Measurements from ENCODE around the gene RPL36. TPM values are rescaled to one million over a fixed set of nuclear protein-coding genes. Genes with fewer than 3 reads are reported as not detected.

RPL36 gene
- total and polyA plus RNA-seq, 2 experiments from 2014 or later = 895 to 3,204 TPM

DNA sequence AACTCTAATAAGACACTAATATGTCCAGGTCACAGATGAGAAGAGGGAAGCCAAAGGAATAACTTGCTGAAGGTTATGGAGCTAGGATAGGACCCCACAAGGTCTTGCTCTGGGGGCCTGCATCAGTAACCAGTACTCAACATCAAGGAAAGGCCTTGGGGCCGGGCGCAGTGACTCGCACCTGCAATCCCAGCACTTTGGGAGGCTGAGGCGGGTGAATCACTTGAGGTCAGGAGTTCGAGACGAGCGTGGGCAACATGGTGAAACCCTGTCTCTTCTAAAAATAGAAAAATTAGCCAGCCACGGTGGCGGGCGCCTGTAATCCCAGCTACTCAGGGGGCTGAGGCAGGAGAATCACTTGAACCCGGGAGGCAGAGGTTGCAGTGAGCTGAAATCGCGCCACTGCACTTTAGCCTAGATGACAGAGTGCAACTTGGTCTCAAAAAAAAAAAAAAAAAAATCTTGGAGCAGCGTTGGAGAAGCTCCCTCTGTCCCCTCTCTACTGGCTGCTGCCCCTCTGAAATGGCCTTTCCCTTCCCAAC lies 28.0 kb downstream of the RPL36 start (continued):
- TF ChIP-seq, protein P1, sequence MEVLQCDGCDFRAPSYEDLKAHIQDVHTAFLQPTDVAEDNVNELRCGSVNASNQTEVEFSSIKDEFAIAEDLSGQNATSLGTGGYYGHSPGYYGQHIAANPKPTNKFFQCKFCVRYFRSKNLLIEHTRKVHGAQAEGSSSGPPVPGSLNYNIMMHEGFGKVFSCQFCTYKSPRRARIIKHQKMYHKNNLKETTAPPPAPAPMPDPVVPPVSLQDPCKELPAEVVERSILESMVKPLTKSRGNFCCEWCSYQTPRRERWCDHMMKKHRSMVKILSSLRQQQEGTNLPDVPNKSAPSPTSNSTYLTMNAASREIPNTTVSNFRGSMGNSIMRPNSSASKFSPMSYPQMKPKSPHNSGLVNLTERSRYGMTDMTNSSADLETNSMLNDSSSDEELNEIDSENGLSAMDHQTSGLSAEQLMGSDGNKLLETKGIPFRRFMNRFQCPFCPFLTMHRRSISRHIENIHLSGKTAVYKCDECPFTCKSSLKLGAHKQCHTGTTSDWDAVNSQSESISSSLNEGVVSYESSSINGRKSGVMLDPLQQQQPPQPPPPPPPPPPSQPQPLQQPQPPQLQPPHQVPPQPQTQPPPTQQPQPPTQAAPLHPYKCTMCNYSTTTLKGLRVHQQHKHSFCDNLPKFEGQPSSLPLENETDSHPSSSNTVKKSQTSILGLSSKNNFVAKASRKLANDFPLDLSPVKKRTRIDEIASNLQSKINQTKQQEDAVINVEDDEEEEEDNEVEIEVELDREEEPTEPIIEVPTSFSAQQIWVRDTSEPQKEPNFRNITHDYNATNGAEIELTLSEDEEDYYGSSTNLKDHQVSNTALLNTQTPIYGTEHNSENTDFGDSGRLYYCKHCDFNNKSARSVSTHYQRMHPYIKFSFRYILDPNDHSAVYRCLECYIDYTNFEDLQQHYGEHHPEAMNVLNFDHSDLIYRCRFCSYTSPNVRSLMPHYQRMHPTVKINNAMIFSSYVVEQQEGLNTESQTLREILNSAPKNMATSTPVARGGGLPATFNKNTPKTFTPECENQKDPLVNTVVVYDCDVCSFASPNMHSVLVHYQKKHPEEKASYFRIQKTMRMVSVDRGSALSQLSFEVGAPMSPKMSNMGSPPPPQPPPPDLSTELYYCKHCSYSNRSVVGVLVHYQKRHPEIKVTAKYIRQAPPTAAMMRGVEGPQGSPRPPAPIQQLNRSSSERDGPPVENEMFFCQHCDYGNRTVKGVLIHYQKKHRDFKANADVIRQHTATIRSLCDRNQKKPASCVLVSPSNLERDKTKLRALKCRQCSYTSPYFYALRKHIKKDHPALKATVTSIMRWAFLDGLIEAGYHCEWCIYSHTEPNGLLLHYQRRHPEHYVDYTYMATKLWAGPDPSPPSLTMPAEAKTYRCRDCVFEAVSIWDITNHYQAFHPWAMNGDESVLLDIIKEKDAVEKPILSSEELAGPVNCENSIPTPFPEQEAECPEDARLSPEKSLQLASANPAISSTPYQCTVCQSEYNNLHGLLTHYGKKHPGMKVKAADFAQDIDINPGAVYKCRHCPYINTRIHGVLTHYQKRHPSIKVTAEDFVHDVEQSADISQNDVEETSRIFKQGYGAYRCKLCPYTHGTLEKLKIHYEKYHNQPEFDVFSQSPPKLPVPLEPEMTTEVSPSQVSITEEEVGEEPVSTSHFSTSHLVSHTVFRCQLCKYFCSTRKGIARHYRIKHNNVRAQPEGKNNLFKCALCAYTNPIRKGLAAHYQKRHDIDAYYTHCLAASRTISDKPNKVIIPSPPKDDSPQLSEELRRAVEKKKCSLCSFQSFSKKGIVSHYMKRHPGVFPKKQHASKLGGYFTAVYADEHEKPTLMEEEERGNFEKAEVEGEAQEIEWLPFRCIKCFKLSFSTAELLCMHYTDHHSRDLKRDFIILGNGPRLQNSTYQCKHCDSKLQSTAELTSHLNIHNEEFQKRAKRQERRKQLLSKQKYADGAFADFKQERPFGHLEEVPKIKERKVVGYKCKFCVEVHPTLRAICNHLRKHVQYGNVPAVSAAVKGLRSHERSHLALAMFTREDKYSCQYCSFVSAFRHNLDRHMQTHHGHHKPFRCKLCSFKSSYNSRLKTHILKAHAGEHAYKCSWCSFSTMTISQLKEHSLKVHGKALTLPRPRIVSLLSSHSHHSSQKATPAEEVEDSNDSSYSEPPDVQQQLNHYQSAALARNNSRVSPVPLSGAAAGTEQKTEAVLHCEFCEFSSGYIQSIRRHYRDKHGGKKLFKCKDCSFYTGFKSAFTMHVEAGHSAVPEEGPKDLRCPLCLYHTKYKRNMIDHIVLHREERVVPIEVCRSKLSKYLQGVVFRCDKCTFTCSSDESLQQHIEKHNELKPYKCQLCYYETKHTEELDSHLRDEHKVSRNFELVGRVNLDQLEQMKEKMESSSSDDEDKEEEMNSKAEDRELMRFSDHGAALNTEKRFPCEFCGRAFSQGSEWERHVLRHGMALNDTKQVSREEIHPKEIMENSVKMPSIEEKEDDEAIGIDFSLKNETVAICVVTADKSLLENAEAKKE (CRISPR knock-in tag; IDR thresholded peaks at IDR 0.05) = no peak
- TF ChIP-seq ZNF114 (CRISPR knock-in tag; IDR thresholded peaks at IDR 0.05) = no peak
- no peak for TF ChIP-seq JUNB (IDR thresholded peaks at IDR 0.05; ENCODE audit: unreplicated experiment)

DNA sequence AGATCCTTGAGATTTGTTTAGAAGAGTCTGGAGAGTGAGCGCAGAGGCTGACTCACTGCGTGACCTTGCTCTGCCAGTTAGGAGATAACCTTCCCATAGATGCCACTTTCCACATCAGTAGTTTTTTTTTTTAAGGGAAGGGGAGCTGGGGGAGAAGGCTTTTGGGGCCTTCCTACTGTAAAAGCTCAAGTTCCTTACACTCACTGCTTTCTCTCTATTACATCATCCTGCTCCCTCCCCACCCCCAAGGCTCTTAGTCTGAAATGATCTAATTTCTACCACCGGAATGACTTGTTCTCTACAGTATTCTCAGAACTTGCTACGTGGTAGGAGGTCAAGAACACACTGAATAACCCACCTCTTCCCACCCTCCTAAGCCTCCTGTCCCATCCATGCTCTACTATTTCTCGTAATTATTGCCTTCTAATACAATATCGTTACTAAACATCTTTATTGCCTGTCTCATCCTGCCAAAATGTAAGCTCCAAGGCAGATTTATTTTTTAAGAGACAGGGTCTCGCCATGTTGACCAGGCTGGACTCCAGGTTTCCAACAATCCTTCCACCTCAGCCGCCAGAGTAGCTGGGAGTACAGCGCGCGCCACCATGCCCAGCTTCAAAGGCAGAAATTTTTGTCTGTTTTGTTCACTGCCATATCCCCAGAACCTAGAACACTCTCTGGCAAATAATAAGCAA lies 28.6 kb downstream of the RPL36 start:
- Mint-ChIP-seq H3K27me3 (ENCODE audit: insufficient read depth, low read depth, poor library complexity) (peaks cover 22% of the 10 kb centered on the region), H3K4me3 (peak overlapping the region; percentile 98), H3K9me3 (no peaks in the 10 kb centered on the region), H3K27ac (peak overlapping the region; percentile 98), H3K36me3 (ENCODE audit: low read depth) (peaks cover 40% of the 10 kb centered on the region), H3K4me1 (peaks cover 15% of the 10 kb centered on the region)
- Histone ChIP-seq H3K4me2 (peak overlapping the region; percentile 99), H3K4me1 (ENCODE audit: insufficient read depth) (peaks cover 8% of the 10 kb centered on the region), H2AFZ (no peak overlapping the region), H3K27me3 (ENCODE audit: insufficient read depth) (no peaks in the 10 kb centered on the region), H3K79me2 (replicated peaks; ENCODE audit: insufficient read depth) (peaks cover 56% of the 10 kb centered on the region), H3F3A (replicated peaks; ENCODE audit: low read depth) (0 out of 2 replicates have a peak, but pooled peaks cover 5% of the 10 kb centered on the region), H3K27ac (ENCODE audit: low read depth) (peak overlapping the region; percentile 89), H3K36me3 (ENCODE audit: insufficient read depth) (peaks cover 4% of the 10 kb centered on the region), H3K4me3 (peak overlapping the region; percentile 88), H3K9me2 (ENCODE audit: insufficient read depth) (no peaks in the 10 kb centered on the region), H4K20me1 (replicated peaks; ENCODE audit: insufficient read depth) (peaks cover 27% of the 10 kb centered on the region)
- DNase-seq (ENCODE audit: low spot score) (no peak), ATAC-seq (no peak)
- TF ChIP-seq, protein P2, sequence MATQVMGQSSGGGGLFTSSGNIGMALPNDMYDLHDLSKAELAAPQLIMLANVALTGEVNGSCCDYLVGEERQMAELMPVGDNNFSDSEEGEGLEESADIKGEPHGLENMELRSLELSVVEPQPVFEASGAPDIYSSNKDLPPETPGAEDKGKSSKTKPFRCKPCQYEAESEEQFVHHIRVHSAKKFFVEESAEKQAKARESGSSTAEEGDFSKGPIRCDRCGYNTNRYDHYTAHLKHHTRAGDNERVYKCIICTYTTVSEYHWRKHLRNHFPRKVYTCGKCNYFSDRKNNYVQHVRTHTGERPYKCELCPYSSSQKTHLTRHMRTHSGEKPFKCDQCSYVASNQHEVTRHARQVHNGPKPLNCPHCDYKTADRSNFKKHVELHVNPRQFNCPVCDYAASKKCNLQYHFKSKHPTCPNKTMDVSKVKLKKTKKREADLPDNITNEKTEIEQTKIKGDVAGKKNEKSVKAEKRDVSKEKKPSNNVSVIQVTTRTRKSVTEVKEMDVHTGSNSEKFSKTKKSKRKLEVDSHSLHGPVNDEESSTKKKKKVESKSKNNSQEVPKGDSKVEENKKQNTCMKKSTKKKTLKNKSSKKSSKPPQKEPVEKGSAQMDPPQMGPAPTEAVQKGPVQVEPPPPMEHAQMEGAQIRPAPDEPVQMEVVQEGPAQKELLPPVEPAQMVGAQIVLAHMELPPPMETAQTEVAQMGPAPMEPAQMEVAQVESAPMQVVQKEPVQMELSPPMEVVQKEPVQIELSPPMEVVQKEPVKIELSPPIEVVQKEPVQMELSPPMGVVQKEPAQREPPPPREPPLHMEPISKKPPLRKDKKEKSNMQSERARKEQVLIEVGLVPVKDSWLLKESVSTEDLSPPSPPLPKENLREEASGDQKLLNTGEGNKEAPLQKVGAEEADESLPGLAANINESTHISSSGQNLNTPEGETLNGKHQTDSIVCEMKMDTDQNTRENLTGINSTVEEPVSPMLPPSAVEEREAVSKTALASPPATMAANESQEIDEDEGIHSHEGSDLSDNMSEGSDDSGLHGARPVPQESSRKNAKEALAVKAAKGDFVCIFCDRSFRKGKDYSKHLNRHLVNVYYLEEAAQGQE (IDR thresholded peaks at IDR 0.05; ENCODE audit: unreplicated experiment) = no peak
- no peak for TF ChIP-seq STAT1 (IDR thresholded peaks at IDR 0.05; ENCODE audit: unreplicated experiment)
